GM04504 (cell line): ENCODE results near the gene CREB3L2.

Source experiments
- DNase-seq: peaks from one replicate; pipeline ENCODE4 v3.0.0-alpha.2; 2012; ENCODE audit warnings: low read depth

CREB3L2 gene

DNA sequence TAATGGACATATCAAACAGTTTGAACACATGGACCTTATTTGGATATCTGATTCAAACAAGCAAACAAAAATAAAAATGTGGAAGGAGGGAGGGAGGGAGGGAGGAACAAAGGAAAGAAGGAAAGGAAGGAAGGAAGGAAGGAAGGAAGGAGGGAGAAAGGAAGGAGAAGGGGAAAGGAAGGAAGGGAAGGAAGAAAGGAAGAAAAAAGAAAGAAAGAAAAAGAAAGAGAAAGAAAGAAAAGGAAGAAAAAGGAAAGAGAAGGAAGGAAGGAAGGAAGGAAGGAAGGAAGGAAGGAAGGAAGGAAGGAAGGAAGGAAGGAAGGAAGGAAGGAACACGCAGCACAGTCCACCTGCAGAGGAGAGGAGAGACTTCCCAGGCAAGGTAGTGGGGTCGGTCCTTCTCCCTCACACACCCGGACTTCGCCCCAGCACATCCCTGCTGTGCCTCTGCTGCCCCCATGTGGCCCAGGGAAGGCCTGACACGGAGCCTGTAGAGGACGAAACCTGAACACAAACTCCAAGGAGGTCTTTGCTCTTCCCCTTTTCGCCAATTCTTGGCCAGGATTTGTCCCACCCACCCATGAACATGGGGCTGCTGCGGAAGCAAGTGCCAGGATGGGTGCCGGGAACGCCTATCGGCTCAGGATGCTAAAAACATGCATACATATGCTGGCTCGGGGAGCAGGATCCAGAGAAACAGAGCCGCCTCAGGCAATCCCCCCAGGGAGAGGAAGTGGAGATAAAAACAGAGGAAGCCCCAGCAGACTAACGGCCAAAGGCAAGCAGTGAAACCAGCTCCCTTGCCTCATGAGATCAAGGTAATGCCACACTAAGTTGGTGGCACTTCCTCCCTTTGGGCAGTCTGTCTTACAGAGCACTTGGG lies 102.8 kb downstream of the CREB3L2 start:
- DNase-seq, result no peak

DNA sequence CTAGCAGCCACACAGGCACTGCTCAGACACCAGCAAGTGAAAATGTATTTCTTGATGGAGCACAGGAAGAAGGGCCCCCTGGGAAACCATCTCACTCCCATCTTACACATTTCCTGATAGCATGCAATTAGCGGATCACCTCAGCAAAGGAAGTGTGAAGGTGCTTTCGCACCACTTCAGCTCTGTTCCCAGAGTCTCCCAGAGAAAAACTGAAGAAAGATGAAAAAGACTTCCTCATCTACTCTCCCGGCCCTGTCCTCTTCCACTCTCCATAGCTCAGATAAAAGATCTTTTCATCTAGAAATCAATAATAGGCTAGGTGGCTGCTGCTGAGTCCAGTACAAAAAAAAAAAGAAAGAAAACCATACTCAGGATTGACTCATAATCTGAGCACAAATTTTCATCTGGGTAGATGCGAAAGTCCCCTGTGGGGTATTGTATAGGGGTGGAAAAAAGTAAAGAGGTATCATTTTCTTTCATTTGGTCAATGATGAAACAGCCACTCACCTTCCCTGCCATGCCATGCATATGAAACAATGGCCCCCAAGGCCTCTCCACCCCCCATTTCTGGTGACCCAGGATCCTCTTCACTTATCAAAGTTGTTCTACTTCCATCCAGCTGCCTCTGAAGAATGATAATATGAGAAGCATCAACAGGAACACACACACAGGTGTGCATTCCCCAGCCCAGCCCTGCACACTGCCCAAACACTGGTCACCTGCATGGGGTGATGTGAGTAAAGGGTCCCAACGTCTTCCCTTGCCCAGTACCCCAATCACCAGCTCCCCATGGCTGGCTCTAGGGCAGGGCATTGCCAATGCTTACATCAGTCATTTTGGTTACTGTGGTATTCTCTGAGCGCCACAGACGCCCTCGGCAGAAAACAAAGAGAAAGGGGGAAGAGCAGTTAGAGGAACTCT lies 106.3 kb downstream of the CREB3L2 start:
- no peak for DNase-seq

DNA sequence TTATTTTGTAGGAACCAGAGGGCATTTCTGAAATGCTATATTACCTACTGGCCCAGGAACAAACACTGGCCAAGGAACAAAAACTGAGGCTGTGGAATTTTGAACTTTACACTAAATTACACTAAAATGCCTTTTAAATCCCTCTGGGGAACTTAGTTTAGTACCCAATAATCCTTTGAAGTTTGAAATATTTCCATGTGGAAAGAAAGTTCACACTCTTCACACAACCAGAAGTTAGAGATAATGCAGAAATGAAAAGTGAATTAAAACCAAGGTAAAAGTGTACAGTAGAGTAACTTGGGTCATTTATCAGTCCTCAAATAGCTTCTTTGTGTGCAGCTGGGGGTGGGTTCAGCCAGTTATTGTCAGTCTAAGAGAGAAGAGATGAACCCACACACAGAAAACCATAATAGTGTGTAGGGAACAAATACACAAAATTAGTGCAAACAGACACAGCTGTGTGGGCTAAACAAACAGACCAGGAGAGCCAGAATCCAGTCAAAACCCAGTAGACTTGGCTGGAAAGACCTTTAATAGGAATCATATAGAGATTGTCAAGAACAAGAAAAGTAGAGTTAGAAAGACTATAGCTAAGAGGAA lies 108.6 kb downstream of the CREB3L2 start:
- no peak for DNase-seq

DNA sequence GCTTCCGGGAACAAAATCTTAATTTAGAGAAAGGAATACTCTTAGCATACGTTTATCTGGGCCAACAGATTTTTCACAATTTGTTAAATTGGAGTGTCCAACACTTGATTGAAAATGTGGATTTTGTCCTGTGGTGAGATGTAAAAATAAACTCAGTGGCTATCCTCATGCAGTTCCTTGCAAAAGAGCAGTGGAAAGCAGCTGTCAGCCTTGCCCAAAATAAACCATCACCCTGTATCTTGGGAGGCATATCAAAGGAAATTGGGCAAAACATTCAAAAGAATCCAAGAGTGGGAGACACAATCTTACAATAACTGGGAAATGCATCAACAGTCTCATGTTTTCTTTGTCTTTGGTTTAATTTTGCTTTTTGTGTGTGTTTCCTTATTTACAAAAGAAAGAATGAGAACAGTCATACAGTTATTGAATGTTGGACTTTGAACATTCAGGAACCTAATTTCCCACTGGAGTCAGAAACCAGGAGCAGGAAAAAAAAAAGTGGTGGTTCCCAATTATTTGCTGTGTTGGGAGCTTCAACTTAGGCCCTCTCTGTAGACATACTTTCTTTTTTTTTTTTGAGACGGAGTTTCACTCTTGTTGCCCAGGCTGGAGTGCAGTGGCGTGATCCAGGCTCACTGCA lies 110.8 kb downstream of the CREB3L2 start:
- DNase-seq, result no peak

DNA sequence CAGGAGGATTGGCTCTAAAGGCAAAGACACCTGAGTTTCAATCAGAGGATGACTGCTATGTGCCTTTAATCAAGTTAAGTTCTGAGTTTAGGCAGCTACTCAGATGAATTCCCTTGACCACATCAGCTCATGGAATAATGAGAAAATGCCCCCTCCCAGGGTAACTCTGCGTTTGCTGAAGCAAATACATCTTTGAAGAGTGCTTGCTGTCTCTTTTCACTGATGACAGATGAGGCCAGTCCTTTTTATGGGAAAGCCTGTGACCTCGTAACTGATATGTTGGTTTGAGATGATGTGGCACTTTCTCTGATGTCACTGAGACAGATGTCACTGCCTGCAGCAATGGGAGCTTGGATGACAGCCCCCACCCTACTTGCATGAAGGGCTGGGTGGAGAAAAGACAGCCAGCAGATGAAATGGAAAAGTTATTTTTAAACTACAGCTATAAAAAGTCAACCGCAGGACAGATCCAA lies 111.4 kb downstream of the CREB3L2 start:
- no peak for DNase-seq

DNA sequence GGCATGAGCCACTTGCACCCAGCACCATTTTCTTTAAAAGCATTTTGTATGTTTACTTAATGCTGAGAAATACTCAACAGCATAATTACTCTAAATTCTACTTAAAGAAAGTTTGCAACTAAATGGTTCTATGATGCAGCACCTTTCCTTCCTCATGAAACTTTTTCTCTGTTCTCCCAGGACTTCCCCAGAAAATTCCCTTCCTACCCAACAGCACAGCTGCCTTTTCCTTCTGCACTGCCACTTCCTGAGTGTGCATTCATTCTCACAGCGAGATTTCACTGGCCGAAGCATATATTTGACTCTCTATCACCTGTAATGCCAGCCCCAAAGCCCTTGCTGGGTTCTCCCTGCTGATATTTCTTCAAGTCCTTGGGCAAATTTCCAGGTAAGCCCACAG lies 113.6 kb downstream of the CREB3L2 start:
- DNase-seq, result no peak

DNA sequence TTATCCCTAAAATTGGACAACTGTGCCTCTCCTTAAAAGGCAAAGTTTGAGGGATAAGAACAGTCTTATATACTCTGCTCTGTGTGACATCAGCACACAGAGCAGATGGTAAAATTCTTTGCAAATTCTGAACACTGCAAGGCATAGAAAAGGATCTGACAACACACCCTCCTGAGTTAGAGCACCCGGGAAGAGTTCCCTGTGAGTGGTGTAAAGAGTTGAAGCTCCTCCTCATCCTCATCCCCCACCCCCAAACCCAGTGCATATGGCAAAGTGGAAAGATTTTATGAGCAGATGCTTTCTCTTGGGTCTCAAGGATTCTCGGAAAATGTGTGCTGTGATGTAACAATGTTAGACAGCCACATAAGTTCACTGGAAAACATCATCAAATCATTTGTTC lies 115.1 kb downstream of the CREB3L2 start:
- DNase-seq, result no peak

DNA sequence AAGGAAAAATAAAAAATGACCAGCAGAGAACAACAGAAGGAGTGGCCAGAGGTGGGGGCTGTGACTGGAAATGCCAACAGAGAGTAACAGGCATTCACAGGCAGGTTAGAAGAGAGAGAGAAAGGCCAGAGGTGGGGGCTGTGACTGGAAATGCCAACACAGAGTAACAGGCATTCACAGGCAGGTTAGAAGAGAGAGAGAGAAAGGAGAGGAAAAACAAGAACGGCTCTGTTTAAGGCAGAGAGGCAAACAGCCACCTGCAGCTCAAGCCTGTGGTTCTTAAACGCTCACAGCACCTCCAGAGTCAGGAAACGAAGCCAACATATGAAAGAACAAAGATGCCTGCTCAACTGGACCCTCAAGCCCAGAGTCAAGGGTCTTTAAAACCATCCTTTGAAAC lies 115.6 kb downstream of the CREB3L2 start:
- DNase-seq, result no peak

DNA sequence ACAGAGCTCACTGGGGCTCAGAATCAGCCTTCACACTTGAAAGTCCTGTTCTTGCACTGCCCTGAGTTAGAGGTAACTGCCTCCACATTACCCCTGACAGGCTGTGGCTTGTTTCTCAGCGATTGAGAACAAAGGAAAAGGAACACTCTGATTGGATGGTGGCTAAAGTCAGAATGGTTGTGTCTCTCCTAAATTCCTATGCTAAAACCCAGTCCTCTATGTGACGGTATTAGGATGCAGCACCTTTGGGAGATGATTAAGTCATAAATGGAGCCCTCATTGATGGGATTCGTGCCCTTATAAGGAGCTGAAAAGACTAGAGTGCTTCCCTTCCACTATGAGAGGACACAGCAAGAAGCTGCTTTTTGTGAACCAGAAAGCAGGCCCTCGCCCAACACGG lies 116.2 kb downstream of the CREB3L2 start:
- no peak for DNase-seq

DNA sequence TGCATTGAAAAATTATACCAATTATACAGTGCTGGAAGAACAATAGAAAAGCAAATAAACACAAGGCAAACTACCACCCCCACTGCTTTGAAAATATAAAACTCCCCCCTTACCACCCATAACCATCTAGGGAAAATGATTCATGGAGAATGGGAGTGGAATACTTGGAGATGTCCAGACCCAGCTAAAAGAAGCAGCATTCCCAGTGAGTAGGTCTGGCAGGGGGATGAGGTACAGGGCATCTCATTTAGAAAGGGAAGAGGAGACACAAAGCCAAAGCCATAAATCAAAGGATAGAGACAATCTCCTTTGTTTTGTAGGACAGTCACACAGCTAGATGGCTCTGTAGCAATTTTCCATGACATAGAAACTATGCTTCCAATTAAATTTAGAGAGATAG lies 119.1 kb downstream of the CREB3L2 start:
- no peak for DNase-seq

DNA sequence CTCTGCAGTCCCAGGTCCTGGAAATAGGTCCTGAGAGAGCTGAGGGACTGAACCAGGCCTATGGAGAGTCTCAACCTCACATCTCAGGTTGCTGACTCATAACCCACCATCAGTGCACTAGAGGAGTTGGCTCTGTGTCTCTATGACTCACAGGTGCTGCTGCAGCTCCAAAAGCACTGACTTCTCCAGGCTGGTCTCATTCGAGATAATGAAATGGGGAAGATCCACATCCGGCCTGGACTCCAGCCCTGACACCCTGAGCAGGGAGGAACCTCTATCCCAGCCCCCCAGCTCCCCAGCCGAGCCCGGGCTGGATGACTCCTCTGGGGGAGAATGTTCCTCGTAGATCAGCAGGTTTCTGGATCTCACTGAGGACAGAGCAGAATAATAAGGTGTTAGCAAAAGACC lies 119.6 kb downstream of the CREB3L2 start:
- peak; percentile 99 for DNase-seq

DNA sequence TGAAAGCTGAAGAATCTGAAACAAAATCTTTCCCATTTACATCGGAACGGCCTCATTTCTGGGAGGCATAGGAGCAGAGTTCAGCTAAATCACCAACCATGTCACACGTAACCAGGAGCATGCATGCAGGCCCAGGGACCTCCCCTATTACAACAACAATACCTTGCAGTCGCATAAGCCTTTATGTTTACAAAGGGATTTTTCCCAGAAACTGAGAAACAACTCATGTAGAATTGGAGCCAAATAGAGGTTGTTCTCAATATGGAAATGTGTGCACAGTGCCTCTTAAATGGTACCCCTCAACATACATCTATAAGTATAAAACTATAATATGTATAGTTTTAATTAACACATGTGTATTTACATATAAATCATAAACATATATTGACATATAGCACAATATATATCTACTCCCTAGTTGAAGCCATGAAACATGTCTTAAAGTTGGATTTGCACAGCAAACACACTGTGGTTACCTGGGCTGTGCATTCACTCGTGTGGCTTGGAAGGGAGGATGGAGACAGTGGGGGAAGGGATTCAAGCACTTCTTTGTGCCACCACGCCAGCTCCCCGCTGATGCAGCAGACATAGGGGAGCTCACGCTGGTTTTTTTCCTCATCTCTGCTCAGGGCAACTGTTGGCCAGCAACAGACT lies 120.2 kb downstream of the CREB3L2 start:
- DNase-seq, result no peak

DNA sequence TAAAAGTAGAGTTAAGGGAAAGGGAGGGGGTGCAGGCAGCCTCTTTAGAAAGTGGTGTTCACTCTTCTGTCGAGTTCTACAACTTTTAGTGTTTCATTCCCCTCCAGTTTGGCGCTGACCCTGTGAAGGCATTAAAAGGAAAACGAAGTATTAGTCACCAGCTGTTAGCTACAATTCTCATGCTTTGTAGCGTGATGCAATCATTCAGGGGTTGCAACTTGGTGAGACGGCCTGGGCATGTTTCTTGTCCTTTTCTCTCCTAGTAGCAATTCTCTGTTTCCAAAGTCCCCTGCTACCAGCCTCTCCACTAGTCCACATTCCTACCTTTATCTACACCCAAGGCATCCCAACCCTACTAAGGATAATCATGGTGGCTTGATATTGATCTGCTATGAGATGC lies 121.5 kb downstream of the CREB3L2 start:
- DNase-seq, result peak; percentile 86

DNA sequence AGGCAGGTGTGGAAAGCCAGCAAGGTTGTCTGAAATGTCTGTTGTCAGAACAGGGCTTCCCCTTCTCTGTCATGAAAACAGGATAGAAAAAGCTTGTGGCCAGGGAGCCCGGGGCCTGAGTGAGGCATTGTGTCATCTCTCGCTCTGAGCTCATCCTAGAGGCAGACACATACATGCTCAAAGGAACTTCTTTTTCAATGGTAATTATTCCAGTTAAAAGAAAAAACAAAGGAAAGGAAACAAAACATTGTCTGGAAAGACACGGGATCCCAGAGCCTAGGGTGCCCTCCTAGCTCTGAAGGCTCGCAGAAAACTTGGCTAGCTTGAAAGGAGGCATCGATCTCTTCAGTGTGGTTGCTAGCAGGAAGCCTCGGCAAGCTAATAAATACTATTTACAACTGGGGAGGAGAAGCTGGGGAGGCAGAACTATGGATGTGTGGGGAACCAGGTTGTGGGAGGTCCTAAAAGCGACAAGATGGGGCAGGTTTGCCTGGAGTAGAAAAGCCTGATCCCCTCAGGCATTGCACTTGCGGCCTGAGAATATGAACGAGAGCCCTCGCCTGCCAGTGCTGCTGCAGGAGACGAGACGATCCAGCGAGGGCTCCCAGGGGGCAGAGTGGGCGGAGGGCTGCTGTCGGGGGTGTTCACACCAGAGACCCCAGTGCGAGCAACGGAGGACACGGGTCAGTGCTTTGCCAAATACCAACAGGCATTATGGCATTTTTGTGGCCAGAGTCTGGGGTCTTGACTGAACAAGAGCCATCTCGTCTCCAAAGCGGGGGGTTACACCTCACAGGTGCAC lies 122.3 kb downstream of the CREB3L2 start:
- DNase-seq, result no peak

DNA sequence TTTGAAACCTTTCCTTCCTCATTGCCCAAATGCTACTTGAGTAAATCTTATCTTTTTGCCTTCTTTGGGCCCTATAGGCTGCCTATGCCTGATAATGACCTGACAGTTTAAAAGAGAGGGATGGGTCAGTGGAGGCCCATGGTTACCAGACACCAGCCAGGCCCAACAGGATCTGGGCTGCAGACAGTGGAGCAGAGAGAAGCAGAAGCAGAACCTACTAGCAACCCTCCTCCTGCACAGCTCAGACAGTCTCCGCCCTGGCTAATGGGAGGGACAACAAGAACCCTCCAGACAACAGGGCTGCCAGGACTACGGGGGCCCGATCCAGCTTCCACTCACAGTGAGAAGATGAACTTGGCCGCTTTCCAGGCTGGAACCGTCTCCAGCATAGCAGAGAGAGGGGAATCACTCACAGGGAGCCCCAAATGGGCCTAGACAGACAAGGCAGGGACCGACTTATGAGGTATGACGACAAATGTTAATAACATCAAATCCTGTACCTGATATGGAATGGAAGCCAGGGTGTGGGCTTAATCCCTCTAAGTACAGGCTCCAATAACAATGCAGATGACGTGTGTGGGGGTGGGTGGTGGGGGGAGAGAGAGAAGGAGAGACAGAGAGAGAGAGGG lies 123.4 kb downstream of the CREB3L2 start:
- no peak for DNase-seq

DNA sequence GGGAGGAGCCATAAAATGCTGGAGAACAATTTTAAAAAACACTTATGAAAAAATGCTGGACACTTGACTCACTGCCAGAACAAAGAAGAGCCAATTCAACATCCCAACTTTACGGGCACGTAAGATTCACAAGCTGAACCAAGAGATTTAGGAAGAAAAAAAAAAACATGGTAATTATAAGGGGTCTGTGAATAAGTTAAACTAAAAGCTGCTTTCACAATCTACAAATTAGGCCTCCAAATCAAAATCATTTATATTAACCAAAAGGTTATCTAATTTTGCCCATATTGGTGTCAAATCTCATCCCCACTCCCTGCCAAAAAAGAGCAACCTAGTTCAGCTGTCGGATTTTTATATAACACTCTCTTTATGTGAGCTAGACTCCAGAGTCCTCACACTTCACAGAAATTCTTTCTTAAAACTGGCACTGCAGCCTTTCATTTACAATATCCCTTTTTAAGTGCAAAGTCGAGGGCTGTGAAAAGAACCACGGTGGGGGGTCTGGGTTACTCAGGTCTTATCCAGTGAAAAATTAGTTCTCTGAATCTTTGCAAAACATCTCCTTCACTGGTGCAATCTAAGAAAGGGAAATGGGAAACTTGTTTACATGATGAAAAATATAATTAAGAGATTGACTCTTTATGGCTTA lies 124.7 kb downstream of the CREB3L2 start:
- DNase-seq, result no peak

DNA sequence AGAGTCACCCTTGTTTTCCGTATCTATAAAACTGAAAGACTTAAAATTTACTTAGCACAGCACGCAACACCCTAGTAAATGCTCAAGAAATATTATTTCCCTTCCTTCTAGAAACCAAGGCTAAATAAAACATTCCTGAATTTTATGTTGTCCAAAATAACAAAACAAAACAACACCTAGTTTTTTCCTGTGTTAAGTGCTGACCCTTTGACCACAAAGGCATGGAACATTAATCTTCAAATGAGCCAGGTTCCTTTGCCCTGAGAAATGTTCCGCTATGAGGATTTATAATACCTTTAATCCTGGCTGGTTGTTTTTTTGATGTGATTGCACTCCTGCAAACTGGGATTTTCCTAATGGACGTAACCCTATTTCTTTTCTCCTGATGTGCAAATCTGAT lies 126.1 kb downstream of the CREB3L2 start:
- no peak for DNase-seq

DNA sequence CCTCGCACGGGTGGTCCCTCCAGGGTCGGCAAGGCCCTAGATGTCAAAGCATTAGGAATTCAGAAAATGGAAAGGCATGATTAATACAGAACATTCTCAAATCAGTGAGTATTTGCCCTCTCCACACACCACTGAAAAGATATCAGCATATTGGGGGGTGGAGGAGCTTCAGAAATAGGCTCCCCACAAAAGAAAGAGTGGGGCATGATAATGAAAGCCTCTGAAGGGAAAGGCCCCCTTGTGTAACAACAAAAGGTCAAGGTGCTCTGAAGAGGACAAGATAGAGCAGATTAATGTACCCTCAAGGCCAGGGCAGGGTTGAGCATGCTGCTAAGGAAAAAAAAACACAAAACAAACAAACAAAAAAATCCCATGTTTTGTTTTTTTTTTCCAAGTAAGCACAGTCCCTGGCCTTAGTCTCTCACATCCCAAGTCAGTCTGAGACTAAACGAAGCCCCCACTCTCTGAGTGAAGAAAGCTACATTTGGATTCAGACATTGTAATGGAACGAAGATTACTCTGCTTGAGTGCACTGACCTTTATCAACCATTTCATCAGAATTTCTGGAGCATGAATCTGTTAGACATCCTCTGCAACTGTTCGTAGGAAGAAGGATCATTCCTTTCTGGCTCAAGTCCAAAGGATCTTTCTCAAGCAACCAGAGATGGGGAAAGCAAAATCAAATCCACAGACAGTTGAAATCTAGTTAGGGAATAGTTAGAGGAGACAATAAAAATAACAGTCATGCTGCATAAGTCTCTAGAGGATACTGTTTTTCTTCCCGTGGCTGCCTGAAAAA lies 127.7 kb downstream of the CREB3L2 start:
- peak; percentile 96 for DNase-seq

DNA sequence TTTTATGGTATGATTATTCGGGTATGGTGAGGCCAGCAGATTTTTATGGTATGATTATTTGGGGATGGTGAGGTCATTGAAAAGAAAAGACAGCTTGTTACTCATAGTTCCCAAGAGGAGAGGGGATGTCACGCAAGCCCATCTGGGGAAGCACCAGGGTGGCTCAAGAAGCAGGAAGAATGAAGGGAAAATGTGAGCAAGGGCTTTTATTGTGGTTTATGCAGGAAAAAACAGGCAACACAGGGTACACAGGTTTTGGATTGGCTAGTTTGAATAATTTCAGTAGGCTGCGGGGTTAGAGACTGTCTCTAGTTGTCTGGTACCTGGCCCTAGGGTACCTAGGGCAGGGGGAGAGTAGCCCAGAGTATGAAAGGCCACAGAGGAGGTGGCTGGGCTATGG lies 128.4 kb downstream of the CREB3L2 start:
- DNase-seq, result peak; percentile 85
